Sigmoid colon (tissue), 4 donors: ENCODE data around the gene NTM.

Source experiments
- CTCF ChIP-seq, 4 experiments: fragments of 450-650 bp in 3 of 4; fragments of 200-600 bp in 1 of 4; IDR thresholded peaks; one replicate each; pipeline ENCODE4 v1.5.1; 2016 to 2019; ENCODE audit warnings: antibody characterized with exemption in 4 of 4, mild to moderate bottlenecking in 3 of 4, moderate library complexity in 2 of 4
- EP300 ChIP-seq, 4 donors: sonication (generic); formaldehyde crosslinking; IDR thresholded peaks; one replicate each; pipeline ENCODE4 v1.6.1; 2017; ENCODE audit warnings: antibody characterized with exemption in 4 of 4
- POLR2AphosphoS5 ChIP-seq, 4 donors: sonication (generic); formaldehyde crosslinking; IDR thresholded peaks; one replicate each; pipeline ENCODE4 v1.6.1; 2017; ENCODE audit warnings: antibody characterized with exemption in 4 of 4

GRCh38 chr11:132068556-132068955 lies 698.1 kb downstream of the NTM start:
- TF ChIP-seq CTCF (IDR thresholded peaks at IDR 0.05) (no peak), EP300 (IDR thresholded peaks at IDR 0.05) (no peak), POLR2AphosphoS5 (IDR thresholded peaks at IDR 0.05) (no peak)
